ENCODE results near the gene DPYSL5.
A peak's percentile ranks its signal among the peaks of the same experiment; 100 is the strongest.
"Not testable (repeated sequence)": the region's sequence is repeated elsewhere in the genome, so short reads cannot be mapped to it uniquely, and the experiment has no call there.

Gene DPYSL5, protein sequence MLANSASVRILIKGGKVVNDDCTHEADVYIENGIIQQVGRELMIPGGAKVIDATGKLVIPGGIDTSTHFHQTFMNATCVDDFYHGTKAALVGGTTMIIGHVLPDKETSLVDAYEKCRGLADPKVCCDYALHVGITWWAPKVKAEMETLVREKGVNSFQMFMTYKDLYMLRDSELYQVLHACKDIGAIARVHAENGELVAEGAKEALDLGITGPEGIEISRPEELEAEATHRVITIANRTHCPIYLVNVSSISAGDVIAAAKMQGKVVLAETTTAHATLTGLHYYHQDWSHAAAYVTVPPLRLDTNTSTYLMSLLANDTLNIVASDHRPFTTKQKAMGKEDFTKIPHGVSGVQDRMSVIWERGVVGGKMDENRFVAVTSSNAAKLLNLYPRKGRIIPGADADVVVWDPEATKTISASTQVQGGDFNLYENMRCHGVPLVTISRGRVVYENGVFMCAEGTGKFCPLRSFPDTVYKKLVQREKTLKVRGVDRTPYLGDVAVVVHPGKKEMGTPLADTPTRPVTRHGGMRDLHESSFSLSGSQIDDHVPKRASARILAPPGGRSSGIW

DNA sequence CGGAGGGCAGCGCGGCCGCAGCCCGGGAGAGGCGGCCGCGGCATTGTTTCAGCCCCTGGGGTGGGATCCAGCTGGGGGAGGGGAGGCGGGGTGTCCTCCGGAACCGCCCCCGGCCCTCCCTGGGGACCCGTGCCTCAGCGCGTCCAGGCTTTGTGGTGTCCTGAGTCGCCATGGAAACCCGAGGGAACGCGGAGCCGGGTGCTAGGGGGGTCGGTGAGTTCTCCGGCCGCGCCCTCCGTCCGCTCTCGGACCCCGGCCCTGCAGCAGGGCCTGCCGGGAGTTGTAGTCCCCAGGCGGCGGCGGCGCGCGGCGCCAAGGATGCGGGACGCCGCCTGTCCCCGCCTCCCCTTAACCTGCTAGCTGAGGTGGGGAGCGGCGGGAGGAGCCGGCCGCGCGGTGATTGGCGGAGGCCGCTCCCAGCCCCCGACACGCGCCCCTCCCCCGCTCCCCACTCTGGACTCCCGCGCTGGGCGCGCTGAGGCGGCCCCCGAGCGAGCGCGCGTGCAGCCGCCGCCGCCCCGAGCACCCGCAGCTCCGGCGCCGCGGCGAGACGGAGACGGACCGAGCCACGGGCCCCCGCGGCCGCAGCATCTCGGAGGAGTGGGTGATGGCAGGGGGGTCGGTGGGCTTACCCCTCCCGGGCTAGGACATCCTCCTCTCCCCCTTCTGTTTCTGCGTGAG, at the start of gene DPYSL5:
Gene DPYSL5, plus strand, starts transcription at position 478 of the 681 bp plus-strand sequence. CDS start 50,368 bp downstream, outside the sequence.
- DNase-seq: peak; percentile 95

DNA sequence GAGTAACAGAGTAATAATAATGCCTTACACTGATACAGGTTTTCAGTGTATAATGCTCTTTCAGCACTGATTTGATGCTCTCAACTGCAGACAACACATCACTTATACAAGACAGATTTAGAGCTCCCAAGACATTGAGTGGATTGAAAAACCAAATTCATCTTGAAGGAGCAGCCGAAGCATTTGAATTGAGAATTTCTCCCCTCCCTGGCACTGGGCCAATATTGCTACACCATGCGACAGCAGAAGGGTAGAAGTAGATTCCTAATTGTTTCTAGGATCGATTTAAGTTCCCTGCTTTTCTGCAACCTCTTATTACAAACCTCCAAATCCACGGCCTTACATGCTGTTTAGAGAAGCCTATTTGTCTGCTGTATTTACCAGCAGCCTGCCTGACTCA, 46.6 kb upstream of the DPYSL5 start:
- peak; percentile 74 for DNase-seq

DNA sequence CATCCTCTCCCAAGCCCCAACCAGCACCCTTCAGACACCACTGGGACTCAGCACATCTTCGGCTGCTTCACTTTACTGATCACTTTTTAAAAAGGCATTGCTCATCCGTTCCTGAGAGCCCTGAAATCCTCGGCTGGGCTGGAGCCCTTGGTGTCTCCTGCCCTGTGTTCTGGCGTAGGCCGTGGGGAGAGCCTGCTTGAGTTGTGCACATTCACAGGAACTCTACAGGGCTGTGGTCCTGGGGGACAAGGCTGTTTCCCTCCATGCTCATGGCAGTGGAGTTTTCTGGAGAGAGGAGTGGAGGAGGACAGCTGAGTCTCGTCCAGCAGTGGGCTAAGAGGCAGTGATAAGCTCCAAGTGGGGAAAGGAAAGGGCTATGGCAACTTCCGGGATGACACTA, 46.1 kb upstream of the DPYSL5 start:
- DNase-seq: no peak

DNA sequence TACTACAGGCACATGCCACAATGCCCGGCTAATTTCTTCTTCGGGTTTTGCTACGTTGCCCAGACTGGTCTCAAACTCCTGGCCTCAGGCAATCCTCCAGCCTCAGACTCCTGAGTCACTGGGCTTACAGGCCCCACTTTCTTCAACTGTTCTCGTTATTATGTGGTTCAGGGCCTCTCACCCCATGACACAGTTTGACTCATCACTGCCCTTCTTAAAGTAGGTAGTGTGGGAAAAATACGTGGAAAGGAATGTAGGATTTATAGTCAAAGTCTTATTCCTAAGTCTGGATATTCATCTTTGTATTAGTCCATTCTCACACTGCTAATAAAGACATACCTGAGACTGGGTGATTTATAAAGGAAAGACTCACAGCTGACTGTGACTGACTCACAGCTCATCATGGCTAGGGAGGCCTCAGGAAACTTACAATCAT, 42.7 kb upstream of the DPYSL5 start:
- no peak for DNase-seq

DNA sequence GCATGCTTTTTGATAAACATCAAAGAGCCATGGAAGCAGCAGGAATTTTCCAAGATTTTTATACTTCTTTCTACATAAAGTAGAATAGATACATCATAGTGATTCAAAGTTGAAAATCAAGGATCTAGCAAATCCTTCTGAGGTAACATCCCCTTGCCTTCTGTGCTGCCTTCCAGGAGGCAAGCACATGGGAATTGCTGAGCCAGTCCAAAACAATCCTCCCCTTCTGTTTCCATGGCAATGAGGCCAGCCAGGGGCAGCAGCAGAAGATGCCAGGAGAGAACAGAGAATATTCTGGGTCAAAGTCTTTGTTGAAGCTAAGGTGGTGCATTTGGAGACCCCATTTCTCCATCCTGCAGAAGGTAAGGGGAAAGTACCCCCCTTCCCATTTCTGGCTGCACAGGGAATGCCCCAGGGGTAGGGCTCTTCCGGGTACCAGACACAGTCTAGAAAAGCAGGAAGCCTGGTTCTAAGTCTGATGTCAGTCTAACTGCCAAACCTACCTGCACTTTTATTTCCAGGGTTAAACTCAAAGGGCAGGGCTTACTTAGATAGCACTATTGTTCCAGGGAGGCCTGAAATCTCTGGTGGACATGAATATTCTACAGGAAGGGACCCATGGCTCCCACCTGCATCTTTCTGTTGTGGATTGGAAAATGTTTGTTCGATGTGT, 40.0 kb upstream of the DPYSL5 start:
- peak; percentile 60 for DNase-seq

DNA sequence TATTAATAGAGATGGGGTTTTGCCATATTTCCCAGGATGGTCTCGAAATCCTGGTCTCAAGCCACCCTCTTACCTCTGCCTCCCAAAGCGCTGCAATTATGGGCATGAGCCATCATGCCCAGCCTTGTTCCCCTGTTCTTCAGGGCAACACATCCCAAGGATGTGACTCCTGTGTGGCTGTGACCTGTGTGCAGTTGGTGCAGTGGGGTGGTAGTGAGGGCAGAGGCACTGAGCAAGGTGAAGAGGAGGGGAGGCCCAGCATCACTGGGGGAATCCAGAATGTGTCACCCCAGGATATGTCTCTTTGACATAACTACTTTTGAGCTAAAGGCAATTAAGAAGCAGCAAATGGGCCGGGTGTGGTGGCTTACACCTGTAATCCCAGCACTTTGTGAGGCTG, 38.7 kb upstream of the DPYSL5 start:
- DNase-seq: no peak

DNA sequence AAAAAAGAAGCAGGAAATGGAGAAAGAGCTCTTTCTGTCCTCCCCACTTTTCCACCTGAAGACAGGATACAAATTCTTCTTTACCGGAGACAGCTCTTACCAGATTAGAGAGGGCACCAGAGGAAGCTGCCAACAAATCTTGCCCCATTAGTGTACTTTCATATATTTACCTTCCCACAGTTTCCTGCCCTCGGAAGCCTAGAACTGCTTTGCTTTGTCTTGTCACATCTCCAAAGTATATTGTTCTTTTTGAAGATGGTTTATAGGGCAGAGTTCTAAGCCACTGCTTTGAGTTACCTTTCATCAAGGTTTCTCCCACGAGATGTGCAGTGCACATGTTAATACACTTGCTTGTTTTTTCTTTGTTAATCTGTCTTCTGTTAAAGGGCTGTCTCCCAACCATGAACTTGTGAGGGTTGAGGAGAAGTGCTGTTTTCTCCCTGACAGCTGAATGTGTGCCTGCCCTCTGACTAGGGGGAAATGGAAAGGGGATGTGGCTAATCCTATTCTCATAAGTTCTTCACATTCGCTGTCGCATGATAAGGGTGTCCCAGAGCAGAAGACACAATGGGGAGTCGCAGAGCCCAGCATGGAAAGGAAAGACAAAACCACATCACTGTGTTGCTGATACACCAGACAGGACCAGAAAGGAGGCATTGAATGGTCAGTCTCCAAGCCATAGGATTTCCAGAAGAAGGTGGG, 37.9 kb upstream of the DPYSL5 start:
- DNase-seq: no peak

DNA sequence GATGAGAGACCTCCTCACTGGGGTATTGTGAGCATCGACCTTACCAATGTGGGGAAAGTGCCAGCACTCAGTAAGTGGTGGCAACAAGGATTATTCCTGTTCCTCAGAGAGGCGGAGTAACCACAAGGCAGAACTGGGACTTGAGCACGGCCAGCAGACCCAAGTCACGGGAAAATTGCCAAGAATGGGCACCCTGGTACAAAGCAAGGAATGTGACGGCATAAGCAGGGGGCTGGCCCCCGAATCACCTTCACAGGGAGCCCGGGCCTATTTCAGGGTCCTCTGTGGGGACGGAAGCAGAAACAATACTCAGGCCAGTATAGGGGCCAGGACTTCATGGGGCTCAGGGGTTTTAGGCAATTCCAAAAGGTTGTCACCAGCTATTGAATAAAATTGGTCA, 36.7 kb upstream of the DPYSL5 start:
- DNase-seq: no peak

DNA sequence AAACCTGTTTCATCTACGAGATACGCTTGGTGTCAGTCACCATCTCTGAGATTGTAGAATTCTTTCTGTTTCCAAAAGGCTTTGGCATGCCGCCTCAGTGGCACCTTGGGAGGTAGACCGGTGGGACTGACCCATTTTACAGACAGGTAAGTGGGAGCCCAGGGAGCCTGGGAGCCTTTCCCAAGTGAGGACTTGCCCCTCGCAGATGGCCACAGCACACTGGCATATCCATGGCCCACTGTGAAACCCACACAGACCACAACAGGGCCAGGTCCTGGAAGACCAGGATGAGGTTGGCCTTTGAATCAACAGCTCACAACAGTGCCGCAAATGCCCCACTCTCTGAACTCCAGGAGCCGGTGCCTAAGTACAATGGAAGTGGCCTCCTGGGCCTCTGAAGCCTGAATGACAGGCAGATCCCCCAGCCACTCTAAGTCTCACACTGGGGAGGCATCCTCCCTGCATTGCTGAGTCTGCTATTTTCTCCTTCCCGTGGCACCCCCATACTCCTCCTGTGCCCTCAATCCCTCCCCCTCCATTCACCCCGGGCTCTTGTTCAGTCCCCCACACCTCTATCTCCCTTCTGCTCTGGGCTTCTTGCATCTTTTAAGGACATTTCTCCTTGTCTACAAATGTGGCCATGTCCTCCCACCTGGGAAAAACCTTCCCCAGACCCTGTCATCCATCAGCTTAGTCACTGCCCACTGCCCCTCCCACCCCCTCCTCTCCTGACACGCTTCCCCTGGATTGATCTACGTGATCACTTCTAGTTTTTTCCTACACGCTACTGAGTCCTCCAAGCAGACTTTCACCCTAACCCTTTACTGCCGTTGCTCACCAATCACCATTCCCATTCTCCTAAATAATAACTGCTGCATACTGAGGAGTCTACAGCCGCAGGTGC, 35.9 kb upstream of the DPYSL5 start:
- DNase-seq: no peak

DNA sequence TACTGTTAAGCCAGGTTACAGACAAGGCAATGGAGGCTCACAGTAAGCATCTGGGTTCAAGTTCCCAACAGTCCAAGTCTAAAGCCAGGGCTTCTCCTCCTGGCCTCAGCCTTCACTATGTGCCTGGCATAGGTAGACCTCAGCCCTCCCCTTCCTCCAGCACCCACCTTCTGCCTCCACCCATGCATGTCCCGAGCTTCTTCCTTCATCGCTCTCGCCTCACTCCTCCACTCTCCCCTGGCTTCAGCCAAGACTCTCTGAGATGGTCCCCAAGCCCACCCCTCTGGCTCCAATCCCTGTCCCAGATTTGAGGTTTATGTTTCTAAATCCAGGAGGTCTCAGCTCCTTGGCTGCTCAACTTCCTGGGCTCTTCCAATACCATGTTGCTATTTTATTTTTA, 35.2 kb upstream of the DPYSL5 start:
- no peak for DNase-seq

DNA sequence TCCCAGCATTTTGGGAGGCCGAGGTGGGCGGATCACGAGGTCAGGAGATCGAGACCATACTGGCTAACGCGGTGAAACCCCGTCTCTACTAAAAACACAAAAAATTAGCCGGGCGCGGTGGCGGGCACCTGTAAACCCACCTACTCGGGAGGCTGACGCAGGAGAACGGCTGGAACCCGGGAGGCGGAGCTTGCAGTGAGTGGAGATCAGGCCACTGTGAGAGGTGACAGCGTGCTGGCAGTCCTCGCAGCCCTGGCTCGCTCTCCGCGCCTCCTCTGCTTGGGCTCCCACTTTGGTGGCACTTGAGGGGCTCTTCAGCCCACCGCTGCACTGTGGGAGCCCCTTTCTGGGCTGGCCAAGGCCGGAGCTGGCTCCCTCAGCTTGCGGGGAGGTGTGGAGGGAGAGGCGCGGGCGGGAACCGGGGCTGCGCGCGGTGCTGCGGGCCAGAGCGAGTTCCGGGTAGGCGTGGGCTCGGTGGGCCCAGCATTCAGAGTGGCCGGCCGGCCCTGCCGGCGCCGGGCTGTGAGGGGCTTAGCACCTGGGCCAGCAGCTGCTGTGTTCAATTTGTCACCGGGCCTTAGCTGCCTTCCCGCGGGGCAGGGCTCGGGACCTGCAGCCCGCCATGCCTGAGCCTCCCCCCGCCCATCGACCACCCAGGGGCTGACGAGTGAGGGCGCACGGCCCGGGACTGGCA, 33.7 kb upstream of the DPYSL5 start:
- not testable (repeated sequence) for DNase-seq

DNA sequence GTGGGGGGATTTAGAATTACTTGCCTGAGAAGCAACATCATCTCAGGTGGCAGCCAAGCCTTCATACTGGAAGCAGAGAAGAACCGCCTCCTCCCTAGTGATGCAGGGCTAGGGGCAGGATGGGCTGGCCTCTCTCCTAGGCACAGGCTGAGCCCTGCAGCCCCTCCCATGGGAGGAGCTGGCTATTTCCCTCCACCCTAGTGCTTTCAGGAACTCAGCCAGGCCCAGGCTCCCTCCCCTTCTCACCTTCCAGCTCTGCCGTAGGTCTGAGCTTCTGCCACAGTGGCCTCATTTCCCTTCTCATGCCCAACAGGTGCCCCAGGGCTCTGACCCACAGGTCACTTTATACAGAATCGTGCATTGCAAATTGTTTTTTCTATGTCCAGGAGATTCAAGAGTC, 31.0 kb upstream of the DPYSL5 start:
- no peak for DNase-seq

DNA sequence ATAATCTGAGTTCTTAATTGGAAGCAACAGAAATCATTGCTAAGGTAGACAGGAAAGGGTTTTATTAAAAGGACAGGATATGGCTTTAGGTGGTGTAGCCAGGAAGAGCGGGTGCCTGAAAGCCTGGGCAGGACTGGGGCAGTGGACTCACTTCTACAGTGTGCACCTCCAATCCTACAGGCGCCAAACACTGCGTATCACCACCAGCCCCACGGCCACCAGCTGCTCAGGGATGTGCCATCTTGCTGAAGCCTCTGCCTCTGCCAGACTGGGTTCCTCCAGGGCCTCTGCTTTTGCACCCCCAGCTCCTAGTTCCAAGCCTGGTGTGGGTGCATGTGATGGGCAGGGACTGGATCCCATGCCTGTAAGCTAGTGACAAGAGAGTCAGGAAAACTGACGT, 29.7 kb upstream of the DPYSL5 start:
- no peak for DNase-seq

DNA sequence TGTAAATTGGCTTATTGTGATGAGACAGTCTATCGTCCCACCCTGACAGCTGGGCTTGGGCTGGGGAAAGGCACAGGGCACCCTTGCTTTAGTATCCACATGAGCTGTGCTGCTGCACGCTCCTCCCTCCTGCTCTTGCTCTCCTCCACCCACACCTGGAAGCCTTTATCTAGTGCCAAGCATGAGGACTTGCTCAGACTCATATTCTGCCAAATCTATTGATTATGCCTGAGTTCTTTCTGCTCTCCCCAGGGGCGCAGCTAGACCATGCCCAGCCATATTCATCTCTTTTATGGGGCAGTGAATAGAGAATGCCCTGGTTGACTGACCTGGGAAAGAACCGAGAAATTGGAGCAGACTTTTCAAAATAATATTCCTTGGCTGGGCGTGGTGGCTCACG, 29.0 kb upstream of the DPYSL5 start:
- no peak for DNase-seq

DNA sequence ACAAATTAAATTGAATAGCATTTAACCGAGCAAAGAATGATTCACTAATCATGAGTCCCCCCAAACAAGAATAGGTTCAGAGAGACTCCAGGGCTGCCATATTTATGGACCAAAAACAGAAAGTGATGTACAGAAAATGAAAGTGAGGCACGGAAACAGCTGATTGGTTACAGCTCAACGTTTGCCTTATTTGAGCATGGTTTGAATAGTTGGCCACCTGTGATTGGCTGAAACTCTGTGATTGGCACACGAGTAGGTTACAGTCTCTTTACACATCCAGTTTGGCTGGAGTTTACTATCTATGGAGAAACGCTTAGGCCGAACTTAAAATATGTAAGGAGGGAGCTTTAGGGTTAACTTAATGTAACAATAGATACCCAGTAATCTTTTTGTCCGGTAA, 27.0 kb upstream of the DPYSL5 start:
- DNase-seq: no peak

DNA sequence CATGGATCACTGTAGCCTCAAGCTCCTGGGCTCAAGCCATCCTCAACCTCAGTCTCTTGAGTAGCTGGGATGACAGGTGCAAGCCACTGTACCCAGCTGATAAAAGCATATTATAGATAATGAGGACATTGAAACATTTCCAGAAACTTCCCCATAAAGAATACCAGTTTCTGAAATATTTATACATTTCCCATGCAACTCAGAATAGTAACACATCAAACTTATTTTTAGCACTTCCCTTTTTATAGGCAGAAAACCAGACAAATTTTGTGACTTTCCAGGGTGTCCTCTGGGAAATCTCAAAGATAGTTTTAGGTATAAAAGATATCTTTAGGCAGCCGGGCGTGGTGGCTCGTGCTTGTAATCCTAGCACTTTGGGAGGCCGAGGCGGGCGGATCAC, 25.1 kb upstream of the DPYSL5 start:
- no peak for DNase-seq

DNA sequence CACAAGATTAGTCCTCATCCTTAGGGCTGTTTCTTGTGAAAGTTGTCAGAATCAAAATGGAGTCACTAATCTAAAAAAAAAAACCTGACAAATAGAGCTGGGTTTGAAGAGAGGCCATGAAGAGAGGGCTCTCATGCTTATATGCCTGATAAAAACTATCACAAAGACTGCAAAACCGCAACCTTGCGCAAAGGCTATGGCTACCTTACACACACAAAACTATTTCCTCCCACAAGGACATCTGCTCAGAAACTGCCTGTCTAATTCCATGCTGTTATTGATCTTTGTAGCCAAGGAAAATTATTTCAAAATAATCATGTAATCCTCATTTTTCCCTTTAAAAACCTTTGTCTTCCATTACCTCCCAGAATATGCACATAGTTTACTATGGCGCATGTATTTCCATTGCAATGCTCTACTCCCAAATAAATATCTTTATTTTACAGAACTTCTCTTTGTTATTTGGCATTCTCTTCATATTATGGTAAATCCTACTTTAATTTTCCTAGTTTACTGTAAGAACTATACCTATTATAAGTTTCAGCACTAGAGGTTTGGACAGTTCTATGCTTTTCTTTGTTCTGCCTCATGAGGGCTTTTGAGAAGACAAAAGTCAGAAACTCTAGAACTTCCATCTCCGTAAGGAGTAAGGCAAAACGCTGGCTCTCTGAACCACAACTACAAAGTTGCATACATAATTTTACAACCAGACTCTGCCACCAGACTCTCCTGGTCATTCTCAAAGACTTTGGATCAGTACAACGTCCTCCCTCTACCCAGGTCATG, 9.6 kb upstream of the DPYSL5 start:
- no peak for DNase-seq

DNA sequence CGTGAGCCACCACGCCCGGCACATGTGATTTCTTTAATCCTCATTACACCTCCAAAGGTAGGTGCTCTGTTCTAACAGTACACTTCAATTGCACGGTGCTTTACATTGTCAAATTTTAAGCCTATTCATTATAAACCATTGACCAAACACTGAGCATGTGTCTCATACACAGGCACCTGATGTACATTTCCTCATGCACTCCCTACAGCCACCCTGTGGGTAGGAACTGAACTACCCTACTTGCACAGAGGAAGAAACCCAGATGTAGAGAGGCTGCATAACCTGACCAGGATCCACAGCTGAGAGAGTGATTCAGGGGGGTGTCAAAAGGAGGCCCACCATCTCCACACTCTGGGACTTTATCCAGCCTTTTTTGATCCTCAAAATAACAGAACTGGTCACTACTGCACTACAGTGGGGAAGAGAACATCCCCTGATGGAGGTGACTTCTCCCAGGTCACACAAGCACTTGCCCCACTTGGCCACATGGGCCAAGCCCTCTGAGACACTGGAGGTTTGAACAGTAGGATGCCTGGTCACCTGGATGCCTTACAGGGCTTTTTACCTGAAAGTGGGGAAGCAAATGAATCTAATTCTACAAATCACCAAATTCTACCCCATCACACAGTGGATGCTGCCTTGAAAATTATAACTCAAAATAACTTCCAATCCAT, 6.9 kb upstream of the DPYSL5 start:
- no peak for DNase-seq

DNA sequence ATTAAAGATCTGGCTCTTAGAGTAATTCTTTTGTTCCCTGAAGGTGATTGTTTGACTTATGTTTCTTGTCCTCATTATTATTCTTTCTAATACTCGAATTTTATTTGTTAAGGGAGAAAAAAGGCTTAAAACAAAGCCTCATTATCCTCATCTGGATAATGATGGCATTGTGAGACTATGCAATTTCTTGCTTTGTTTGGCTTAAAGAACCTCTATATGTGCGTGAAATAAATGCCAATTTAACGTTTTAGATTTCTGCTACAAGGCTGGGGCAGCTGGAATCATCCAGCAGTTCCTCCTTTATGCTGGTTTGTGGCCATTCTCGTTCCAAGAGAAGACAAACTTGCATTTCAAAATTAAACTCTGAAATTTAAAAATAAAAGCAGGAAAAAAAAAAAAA, 4.9 kb upstream of the DPYSL5 start:
- no peak for DNase-seq

DNA sequence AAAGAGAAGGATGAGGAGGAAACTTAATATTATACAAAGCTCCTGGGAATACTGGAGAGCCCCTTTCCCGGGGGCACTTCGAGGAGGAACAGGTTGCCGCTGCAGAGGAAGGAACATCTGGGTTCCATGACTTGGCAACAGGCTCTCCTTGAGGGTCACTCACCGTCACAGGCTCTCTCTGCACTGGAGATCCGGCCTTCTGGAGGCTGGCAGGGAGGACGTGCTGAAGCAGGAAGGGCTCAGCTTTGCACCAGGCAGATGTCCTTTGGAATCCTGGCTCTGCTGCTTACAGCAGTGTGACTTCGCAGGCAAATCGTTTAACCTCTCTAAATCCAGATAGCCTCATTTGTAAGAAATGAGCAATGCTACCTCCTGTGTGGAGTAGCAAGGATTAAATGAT, 2.9 kb upstream of the DPYSL5 start:
- no peak for DNase-seq

Data from NCI-H2227 treated with DMSO at 0.1 percent for 48 hours (cell line).